Activated CD8-positive, alpha-beta memory T cell treated with anti-CD3 and anti-CD28 coated beads for 4 hours (primary cell): Measurements from ENCODE around the gene EPS15.
"Not testable (repeated sequence)": the region's sequence is repeated elsewhere in the genome, so short reads cannot be mapped to it uniquely, and the experiment has no call there.

Experiments
- DNase-seq, 2 donors: peaks; one replicate each; pipeline ENCODE4 v3.0.0-alpha.2; 2020; ENCODE audit warnings: low read depth in 2 of 2

The EPS15 gene

GRCh38 chr1:51542158-51542953 is 23.3 kb upstream of the EPS15 start:
- DNase-seq = no peak

GRCh38 chr1:51541313-51542050 is 22.4 kb upstream of the EPS15 start:
- no peak for DNase-seq

DNA sequence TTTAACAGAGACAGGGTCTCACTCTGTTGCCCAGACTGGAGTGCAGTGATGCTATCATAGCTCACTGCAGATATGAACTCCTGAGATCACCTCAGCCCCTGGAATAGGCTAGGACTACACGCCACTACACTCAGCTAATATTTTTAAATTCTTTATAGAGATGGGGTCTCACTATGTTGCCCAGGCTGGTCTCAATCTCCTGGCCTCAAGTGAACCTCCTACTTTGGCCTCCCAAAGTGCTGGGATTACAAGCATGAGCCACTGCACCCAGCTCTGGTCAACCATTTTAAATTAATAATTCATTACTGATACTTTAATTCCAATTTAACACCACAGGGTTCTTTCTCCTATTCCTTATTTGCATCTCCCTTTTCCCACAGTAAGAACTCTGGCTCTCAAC is 18.5 kb upstream of the EPS15 start:
- no peak for DNase-seq

- DNase-seq = no peak
These were observed 16.0 kb upstream of the EPS15 start for GRCh38 chr1:51535006-51535592.

- no peak for DNase-seq
These were observed 15.4 kb upstream of the EPS15 start for GRCh38 chr1:51534447-51534846.

GRCh38 chr1:51532853-51533252 is 13.8 kb upstream of the EPS15 start:
- DNase-seq = no peak

DNA sequence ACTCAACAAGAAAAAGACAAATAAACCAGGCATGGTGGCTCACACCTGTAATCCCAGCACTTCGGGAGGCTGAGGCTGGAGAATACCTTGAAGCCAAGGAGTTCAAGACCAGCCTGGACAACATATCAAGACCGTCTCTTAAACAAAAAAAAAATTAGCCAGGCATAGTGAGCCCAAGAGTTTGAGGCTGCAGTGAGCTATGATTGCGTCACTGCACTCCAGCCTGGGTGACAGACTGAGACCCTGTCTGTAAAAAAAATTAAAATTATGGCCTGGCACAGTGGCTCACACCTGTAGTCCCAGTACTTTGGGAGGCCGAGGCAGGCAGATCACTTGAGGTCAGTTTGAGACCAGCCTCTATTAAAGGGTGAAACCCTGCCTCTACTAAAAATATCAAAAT is 11.4 kb upstream of the EPS15 start:
- DNase-seq = not testable (repeated sequence)

- DNase-seq = no peak
These were observed 8.1 kb upstream of the EPS15 start for GRCh38 chr1:51527144-51527543.

- DNase-seq = no peak
These were observed 7.2 kb upstream of the EPS15 start for GRCh38 chr1:51526248-51526647.

- no peak for DNase-seq
These were observed 6.2 kb upstream of the EPS15 start for GRCh38 chr1:51525295-51525694.

- DNase-seq = no peak
These were observed 5.8 kb upstream of the EPS15 start for GRCh38 chr1:51524817-51525216.

- no peak for DNase-seq
These were observed 4.9 kb upstream of the EPS15 start for GRCh38 chr1:51523931-51524330.

GRCh38 chr1:51520700-51521248 is 1.7 kb upstream of the EPS15 start:
- DNase-seq = no peak

GRCh38 chr1:51519865-51520699 is 1.0 kb upstream of the EPS15 start:
- DNase-seq = no peak

GRCh38 chr1:51518586-51519047 is 449 bp downstream of the EPS15 start:
- no peak for DNase-seq

GRCh38 chr1:51518033-51518585 is 957 bp downstream of the EPS15 start:
- DNase-seq = no peak

DNA sequence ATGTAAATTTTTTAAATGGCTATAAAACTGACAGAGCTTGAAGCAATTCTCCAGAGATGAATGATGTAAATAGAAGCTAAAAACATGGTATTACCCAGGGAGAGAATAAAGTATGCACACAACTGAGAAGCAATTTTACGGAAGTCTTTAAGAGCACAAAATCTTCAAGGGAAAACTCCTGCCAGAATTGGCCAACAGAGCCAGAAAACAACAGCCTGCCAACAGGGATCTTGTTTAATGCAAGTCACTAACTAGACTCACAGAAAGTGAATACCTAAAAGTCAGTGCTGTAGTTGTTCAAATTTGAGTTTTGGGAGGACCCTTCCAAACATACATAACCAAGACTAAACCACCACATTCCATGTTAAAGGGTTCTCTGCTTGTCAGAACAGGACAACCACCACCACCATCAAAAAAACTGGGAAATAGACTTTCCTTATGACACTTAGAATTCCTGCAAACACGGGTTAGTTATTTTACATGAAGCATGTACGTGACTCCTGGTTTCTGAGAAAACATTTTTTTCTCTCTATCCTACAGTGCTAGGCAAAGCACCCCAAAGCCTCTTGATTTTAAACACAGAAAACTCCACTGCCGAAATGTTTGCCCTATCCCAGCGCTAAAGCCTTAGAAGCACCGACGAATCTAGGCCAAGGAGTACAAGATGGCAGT is 1.6 kb downstream of the EPS15 start:
- DNase-seq = no peak

- no peak for DNase-seq
These were observed 2.4 kb downstream of the EPS15 start for GRCh38 chr1:51516649-51517158.

DNA sequence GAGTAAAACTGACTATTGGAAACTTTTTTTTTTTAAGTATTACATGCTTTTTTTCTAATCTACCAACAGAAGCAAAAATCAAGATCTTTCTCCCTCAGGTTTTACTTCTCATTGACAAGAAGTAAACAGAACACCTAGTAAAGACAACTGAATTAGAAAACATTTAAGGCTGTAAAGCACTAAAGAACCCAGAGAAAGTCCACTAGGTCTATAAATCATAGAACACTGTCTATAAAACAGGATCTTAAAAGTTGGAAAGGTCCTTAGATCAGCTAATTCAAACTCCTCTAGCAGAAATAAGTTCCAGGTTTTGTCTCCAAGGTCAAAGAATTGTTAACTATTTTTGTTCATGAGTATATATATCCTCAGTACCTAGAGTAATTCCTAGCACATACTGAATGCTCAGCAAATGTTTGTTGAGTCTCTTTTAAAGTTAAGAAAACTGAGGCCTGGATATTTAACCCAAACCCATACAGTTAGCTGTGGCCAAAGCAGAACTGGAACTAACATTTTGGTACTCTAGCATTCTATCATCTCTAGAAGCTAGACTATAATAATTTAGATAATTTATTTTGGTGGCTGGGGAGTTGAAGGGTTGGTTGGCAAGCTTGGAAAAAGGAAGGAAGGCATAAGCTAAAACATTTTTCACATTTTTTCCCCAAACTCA is 3.0 kb downstream of the EPS15 start:
- no peak for DNase-seq
